Glomerular endothelial cell (primary cell): ENCODE data around the gene APOBEC3C. TPM values are rescaled to one million over a fixed set of nuclear protein-coding genes. Genes with fewer than 3 reads are reported as not detected.
"Not testable (repeated sequence)": the region's sequence is repeated elsewhere in the genome, so short reads cannot be mapped to it uniquely, and the experiment has no call there.

Experiments used
- DNase-seq: peaks from one replicate; pipeline ENCODE4 v3.0.0-alpha.2; 2011; ENCODE audit warnings: low read depth, low spot score; ENCODE audit errors: extremely low read depth
- total RNA-seq: library from RNA; depleted of rRNA; stranded (reverse); fragments of >200 nt; gene quantifications from 2 replicates; pipeline ENCODE4 v1.2.3, GENCODE V29; 2015

Gene APOBEC3C
- total RNA-seq, 1 donor from 2014 or later, result 17.8 TPM

- peak; percentile 39 for DNase-seq
These were observed 31.8 kb upstream of the APOBEC3C start, which contains the start of gene APOBEC3B for GRCh38 chr22:38981992-38982927. Gene APOBEC3B (plus strand): TSS chr22:38982347. CDS start chr22:38982454, 107 bp downstream.

DNA sequence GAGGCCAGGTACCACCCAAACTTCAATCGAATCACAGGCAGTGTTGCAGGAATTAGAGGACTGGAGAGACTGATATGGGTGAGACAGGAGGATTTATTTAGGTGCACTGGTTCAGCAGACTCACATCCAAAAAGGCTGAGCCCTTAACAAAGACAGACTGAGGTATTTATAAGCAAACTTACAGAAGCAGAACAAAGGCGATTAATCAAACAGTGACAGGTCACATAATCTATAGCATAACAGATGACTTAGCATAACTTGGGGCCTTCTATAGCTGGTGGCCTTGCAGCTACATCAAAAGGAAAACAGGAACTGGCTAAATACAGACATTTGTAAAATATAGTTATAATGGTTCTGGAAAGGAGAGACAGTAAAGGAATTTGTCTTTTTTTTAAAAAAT lies 29.8 kb upstream of the APOBEC3C start:
- no peak for DNase-seq

DNA sequence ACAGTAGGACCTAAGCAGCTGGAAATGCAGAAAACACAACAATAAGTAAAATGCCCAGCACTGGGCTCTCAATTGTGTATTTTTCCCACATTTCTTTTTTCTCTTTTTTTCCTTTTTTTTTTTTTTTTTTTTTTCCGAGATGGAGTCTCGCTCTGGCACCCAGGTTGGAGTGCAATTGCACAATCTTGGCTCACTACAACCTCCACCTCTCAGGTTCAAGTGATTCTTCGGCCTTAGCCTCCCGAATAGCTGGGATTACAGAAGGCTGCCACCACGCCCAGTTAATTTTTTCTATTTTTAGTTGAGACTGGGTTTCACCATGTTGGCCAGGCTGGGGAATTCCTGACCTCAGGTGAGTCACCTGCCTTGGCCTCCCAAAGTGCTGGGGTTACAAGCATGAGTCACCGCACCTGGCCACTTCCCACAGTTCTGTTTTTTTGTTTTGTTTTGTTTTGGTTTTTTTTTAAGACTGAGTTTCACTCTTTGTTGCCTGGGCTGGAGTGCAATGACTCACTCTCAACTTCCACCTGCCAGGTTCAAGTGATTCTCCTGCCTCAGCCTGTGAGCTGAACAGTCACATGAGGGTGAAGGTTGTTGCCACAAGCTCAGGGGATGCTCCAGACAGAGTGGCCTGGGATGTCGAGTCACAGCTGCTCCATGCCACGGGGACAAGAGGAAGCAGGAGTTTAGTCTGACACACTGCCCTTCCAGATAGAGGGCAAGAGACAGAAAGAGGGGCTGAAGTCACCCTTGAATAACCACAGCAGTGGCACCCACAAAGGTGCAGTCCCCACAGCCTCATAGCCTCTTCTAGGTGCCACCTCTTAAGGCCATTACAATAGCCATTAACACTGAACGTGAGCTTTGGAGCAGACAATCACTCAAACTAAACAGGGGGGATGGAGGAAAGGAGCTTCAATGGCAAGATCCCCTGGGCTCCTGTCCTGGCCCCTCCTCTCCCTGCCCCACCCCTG lies 29.0 kb upstream of the APOBEC3C start:
- not testable (repeated sequence) for DNase-seq

- no peak for DNase-seq
These were observed 27.4 kb upstream of the APOBEC3C start for GRCh38 chr22:38986629-38987028.

- DNase-seq, result no peak
These were observed 26.7 kb upstream of the APOBEC3C start for GRCh38 chr22:38987171-38987895.

GRCh38 chr22:38989466-38989865 lies 24.6 kb upstream of the APOBEC3C start:
- DNase-seq, result no peak

- not testable (repeated sequence) for DNase-seq
These were observed 21.1 kb upstream of the APOBEC3C start for GRCh38 chr22:38992871-38993371.

- DNase-seq, result no peak
These were observed 18.0 kb upstream of the APOBEC3C start for GRCh38 chr22:38996105-38996504.

GRCh38 chr22:38997518-38997917 lies 16.5 kb upstream of the APOBEC3C start:
- DNase-seq, result no peak

- peak; percentile 55 for DNase-seq
These were observed 10.9 kb upstream of the APOBEC3C start for GRCh38 chr22:39003165-39003638.

DNA sequence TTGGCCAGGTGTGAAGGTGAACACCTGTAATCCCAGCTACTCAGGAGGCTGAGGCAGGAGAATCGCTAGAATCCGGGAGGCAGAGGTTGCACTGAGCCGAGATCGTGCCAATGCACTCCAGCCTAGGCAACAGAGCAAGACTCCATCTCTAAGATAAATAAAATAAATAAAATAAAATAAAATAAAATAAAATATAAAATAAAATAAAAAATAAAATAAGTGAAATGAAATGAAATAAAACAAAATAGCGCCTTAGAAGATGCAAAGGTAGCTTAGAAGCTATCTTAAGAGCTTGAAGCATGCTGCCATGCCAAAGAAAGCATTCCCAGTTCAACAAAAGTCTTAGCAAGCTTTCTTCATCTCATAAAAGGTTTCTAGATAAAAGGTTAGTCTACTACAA lies 6.9 kb upstream of the APOBEC3C start:
- DNase-seq, result no peak

GRCh38 chr22:39008271-39008850 lies 5.7 kb upstream of the APOBEC3C start:
- DNase-seq, result not testable (repeated sequence)

- DNase-seq, result no peak
These were observed 3.1 kb upstream of the APOBEC3C start for GRCh38 chr22:39010946-39011345.

- no peak for DNase-seq
These were observed 1.2 kb upstream of the APOBEC3C start for GRCh38 chr22:39012533-39013511.

DNA sequence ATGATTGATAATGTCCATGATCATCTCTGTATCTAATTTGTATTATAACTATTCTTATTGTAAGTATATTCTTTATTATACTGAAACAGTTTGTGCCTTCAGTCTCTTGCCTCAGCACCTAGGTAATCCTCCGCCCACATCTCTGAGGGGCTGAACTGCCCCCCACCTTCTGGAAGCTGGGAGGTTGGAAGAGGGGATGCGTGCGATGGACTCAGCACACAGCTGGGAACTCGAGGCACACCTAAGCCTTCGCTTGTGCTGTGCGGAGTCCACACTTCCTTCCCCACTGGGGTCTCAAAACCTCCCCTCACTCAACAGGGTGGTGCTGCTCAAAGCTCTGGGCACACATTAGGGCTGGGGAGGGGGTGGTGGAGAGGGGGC lies 506 bp upstream of the APOBEC3C start:
- DNase-seq, result not testable (repeated sequence)

DNA sequence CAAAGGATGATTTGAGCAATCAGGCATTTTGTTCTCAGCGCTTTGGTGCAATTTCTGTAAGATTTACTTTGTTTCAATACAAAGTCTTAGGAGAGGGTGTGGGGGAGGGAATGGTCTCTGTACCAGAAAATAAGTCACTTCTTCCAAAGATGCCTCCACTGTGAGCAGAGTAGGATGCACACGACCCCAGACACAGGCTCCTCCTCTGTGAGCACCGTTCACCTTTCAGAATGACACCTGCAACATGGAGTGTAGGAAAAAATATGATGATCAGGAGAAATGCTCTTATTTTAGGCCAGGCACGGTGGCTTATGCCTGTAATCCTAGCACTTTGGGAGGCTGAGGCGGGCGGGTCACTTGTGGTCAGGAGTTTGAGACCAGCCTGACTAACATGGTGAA lies 665 bp downstream of the APOBEC3C start:
- DNase-seq, result not testable (repeated sequence)

DNA sequence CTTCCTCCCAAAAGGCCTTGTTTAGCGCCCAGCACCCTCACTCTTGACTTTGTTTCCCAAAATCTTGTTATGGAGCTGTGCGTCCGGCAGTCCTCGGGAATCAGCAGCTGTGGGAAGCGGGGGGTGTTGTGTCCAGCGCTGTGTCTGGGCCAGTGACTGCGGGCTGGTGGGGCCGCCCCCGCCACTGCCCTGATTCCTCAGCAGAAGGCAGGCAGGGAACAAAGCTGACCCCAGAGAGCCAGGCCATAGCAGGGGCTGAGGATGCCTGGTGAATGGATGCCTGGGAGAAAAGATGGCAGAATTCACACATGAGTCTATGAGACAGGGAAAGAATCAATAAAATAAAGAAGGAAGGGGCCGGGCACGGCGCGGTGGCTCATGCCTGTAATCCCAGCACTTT lies 2.5 kb downstream of the APOBEC3C start:
- DNase-seq, result no peak

DNA sequence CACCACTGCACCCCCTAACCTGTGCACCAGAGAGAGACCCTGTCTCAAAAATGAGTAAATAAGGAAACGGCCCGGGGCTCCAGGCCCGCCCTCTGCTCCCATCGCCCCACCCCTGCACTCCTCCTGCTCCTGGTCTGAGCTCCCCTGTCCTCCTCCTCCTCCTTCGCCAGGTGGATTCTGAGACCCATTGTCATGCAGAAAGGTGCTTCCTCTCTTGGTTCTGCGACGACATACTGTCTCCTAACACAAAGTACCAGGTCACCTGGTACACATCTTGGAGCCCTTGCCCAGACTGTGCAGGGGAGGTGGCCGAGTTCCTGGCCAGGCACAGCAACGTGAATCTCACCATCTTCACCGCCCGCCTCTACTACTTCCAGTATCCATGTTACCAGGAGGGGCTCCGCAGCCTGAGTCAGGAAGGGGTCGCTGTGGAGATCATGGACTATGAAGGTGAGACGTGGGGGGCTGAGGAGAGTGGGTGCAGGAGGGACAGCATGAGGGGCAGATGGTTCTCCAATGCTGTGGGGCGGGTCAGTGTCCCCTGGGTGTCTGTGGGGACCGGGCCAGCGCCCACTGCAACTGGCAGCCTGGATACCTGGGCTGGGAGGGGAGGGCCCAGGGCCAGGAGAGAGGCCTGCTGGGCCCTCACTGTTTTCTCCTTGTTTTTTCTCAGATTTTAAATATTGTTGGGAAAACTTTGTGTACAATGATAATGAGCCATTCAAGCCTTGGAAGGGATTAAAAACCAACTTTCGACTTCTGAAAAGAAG lies 3.7 kb downstream of the APOBEC3C start:
- DNase-seq, result no peak
